ENCODE measurements around the gene USP6NL.

DNA sequence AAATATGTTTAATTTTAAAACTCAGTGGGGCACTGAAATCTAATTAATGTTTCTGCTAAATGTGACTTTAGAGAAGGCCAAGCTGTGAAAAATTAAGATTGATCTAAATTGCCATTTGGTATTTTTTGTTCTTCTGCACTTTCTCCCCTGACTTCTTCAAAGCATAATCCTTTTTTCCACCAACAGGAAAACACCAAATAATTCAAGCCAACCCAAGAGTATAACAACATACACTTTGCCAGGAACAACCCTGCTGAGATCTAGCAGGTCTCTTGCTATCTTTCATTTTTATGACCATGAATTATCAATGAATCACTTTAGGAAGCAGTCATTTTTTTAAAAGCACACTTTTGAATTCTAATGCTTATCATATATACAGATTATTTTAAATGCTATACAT lies 100.1 kb downstream of the USP6NL start:
- no peak for TF ChIP-seq POLR2A (IDR thresholded peaks at IDR 0.05; ENCODE audit: low read depth, low read length)
- TF ChIP-seq TAF1 (IDR thresholded peaks at IDR 0.05; ENCODE audit: borderline replicate concordance, low read depth, low read length): no peak
- no peak for TF ChIP-seq POLR2AphosphoS5 (IDR thresholded peaks at IDR 0.05; ENCODE audit: low read depth, low read length)

All from GM12892 (cell line).